ENCODE data around the gene RPS6KA1. TPM values are rescaled to one million over a fixed set of nuclear protein-coding genes. Genes with fewer than 3 reads are reported as not detected.
A peak's percentile ranks its signal among the peaks of the same experiment; 100 is the strongest.

RPS6KA1 gene
- total RNA-seq, 1 donor: 2.2 TPM

DNA sequence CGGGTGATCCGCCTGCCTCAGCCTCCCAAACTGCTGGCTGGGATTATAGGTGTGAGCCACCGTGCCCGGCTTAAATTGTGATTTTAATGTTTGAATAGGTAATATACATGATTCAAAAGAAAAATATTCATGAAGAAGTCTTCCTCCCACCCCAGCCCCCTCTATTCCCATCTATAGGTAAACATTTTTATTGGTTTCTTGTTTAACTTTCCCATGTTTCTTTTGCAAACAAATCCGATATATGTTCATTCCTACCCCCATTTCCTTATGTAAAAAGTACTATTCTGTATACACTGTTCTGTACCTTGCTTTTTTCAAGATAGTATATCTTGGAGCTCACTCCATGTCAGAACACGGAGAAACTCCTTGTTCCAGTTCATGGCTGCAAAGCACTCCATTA, 23.2 kb downstream of the RPS6KA1 start:
- DNase-seq (ENCODE audit: insufficient read length, low spot score, missing footprints): no peak
- Histone ChIP-seq H3K79me2 (ENCODE audit: insufficient read depth, low read length) (no peaks in the 10 kb centered on the region), H3K36me3 (ENCODE audit: insufficient read depth, low read length) (no peaks in the 10 kb centered on the region), H4K20me1 (ENCODE audit: insufficient read depth, low read length) (no peaks in the 10 kb centered on the region), H3K4me2 (ENCODE audit: insufficient read depth, low read length) (no peak overlapping the region), H3K4me3 (ENCODE audit: insufficient read depth, low read length) (no peak overlapping the region), H3K27ac (ENCODE audit: low read depth, low read length) (no peak overlapping the region), H2AFZ (ENCODE audit: low read length) (no peak overlapping the region), H3K27me3 (ENCODE audit: insufficient read depth, low read length) (no peaks in the 10 kb centered on the region), H3K9me3 (ENCODE audit: low read depth, low read length) (no peaks in the 10 kb centered on the region), H3K4me1 (ENCODE audit: insufficient read depth, low read length) (peaks cover 14% of the 10 kb centered on the region)
- TF ChIP-seq, protein P1, sequence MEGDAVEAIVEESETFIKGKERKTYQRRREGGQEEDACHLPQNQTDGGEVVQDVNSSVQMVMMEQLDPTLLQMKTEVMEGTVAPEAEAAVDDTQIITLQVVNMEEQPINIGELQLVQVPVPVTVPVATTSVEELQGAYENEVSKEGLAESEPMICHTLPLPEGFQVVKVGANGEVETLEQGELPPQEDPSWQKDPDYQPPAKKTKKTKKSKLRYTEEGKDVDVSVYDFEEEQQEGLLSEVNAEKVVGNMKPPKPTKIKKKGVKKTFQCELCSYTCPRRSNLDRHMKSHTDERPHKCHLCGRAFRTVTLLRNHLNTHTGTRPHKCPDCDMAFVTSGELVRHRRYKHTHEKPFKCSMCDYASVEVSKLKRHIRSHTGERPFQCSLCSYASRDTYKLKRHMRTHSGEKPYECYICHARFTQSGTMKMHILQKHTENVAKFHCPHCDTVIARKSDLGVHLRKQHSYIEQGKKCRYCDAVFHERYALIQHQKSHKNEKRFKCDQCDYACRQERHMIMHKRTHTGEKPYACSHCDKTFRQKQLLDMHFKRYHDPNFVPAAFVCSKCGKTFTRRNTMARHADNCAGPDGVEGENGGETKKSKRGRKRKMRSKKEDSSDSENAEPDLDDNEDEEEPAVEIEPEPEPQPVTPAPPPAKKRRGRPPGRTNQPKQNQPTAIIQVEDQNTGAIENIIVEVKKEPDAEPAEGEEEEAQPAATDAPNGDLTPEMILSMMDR (IDR thresholded peaks at IDR 0.05; ENCODE audit: extremely low read depth, low read depth, low read length): no peak

DNA sequence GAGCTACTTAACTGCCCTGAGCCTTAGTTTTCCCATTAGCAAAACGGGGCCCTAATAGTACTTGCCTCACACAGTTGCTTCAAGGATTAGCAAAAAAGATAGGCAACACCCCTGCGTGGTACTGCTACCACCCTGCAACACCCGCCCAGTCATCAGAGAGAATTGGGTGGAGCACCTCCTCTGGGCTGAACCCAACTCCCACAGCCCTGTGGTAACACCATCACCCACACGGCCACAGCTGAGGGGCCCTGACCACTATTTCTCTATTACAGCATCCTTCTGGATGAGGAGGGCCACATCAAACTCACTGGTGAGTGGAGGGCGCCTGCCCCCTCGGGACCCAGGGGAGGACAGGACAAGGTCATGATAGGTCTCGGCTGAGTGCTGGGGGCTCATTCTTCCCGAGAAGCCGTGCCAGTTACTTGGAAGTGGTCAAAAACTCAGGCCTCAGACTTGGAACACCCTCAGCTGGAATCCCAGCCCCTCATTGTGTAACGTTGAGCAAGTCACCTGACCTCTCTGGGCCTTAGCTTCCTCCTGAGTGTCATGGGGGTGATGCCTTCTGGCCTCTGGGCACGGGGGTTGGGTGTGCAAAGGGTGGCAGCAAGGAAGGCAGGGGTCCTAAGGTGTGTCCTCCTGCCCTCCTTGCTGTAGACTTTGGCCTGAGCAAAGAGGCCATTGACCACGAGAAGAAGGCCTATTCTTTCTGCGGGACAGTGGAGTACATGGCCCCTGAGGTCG, 24.6 kb downstream of the RPS6KA1 start:
- Histone ChIP-seq H3K36me3 (ENCODE audit: insufficient read depth, low read length) (no peaks in the 10 kb centered on the region), H2AFZ (ENCODE audit: low read length) (no peak overlapping the region), H3K4me1 (ENCODE audit: insufficient read depth, low read length) (peaks cover 14% of the 10 kb centered on the region), H4K20me1 (ENCODE audit: insufficient read depth, low read length) (no peaks in the 10 kb centered on the region), H3K27ac (ENCODE audit: low read depth, low read length) (no peak overlapping the region), H3K79me2 (ENCODE audit: insufficient read depth, low read length) (no peaks in the 10 kb centered on the region), H3K27me3 (ENCODE audit: insufficient read depth, low read length) (no peaks in the 10 kb centered on the region), H3K4me2 (ENCODE audit: insufficient read depth, low read length) (no peak overlapping the region), H3K4me3 (ENCODE audit: insufficient read depth, low read length) (no peak overlapping the region), H3K9me3 (ENCODE audit: low read depth, low read length) (no peaks in the 10 kb centered on the region)
- TF ChIP-seq, protein P1 (IDR thresholded peaks at IDR 0.05; ENCODE audit: extremely low read depth, low read depth, low read length): no peak
- peak; percentile 58 for DNase-seq (ENCODE audit: insufficient read length, low spot score, missing footprints)

DNA sequence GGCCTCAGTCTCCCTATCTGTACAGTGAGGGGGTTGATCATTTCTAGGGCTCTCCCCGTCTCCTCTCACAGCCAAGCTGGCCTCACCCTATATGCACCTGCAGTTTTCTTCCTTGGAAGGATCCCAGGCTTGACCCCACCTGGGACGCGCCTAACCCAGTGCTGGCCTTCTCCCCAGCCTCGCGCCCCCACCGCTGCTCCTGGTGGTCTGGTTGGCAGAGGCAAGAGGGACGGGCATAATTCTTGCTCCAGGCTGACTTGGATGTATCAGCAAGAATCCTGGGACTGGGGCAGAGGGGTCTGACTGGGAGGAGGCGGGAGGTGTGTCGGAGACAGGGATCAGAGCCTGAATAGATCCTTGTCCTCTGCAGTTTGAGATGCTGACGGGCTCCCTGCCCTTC, 25.2 kb downstream of the RPS6KA1 start:
- Histone ChIP-seq H3K27ac (ENCODE audit: low read depth, low read length) (no peak overlapping the region), H2AFZ (ENCODE audit: low read length) (no peak overlapping the region), H4K20me1 (ENCODE audit: insufficient read depth, low read length) (no peaks in the 10 kb centered on the region), H3K36me3 (ENCODE audit: insufficient read depth, low read length) (no peaks in the 10 kb centered on the region), H3K4me2 (ENCODE audit: insufficient read depth, low read length) (no peak overlapping the region), H3K79me2 (ENCODE audit: insufficient read depth, low read length) (no peaks in the 10 kb centered on the region), H3K4me3 (ENCODE audit: insufficient read depth, low read length) (no peak overlapping the region), H3K9me3 (ENCODE audit: low read depth, low read length) (no peaks in the 10 kb centered on the region), H3K4me1 (ENCODE audit: insufficient read depth, low read length) (peaks cover 14% of the 10 kb centered on the region), H3K27me3 (ENCODE audit: insufficient read depth, low read length) (no peaks in the 10 kb centered on the region)
- TF ChIP-seq, protein P1 (IDR thresholded peaks at IDR 0.05; ENCODE audit: extremely low read depth, low read depth, low read length): no peak
- DNase-seq (ENCODE audit: insufficient read length, low spot score, missing footprints): no peak

DNA sequence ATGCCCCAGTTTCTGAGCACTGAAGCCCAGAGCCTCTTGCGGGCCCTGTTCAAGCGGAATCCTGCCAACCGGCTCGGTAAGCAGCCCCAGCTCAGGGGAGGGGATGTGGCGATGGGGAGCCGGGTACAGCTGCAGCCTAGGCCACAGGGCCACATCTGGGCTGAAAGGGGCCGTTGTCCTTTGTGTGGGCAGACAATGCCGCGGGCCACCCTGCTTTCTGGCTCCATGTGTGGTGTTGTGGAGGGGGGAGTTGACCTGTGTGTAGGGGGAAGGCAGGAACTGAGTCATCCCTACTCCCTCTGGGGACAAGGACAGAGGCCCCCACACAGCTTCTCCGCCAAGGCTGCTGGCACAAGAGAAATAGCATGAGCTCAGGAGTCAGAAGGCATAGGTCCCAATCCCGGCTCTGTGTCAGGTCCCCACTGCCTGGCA, 26.0 kb downstream of the RPS6KA1 start:
- Histone ChIP-seq H2AFZ (ENCODE audit: low read length) (peak overlapping the region; percentile 42), H3K4me1 (ENCODE audit: insufficient read depth, low read length) (peaks cover 14% of the 10 kb centered on the region), H3K27ac (ENCODE audit: low read depth, low read length) (no peak overlapping the region), H3K9me3 (ENCODE audit: low read depth, low read length) (no peaks in the 10 kb centered on the region), H3K27me3 (ENCODE audit: insufficient read depth, low read length) (no peaks in the 10 kb centered on the region), H3K4me3 (ENCODE audit: insufficient read depth, low read length) (no peak overlapping the region), H3K79me2 (ENCODE audit: insufficient read depth, low read length) (no peaks in the 10 kb centered on the region), H3K4me2 (ENCODE audit: insufficient read depth, low read length) (no peak overlapping the region), H4K20me1 (ENCODE audit: insufficient read depth, low read length) (no peaks in the 10 kb centered on the region), H3K36me3 (ENCODE audit: insufficient read depth, low read length) (no peaks in the 10 kb centered on the region)
- TF ChIP-seq, protein P1 (IDR thresholded peaks at IDR 0.05; ENCODE audit: extremely low read depth, low read depth, low read length): no peak
- DNase-seq (ENCODE audit: insufficient read length, low spot score, missing footprints): peak; percentile 87

All from osteoblast (primary cell).